HUES48 (cell line): ENCODE measurements around the gene NUDT16L1.
"Not testable (repeated sequence)": the region's sequence is repeated elsewhere in the genome, so short reads cannot be mapped to it uniquely, and the experiment has no call there.

ENCODE experiments used
- H3K27ac ChIP-seq: one replicate; pipeline ENCODE4 v1.7.0; 2013; ENCODE audit warnings: low read depth, low read length, inconsistent platforms
- H3K27me3 ChIP-seq: 2 replicates; pipeline ENCODE4 v1.6.1; 2013; ENCODE audit warnings: mild to moderate bottlenecking, low read length; ENCODE audit not compliant: control insufficient read depth, insufficient read depth
- H3K36me3 ChIP-seq: 2 replicates; pipeline ENCODE4 v1.6.1; 2013; ENCODE audit warnings: low read length; ENCODE audit not compliant: control insufficient read depth, insufficient read depth
- H3K4me1 ChIP-seq: 2 replicates; pipeline ENCODE4 v1.6.1; 2013; ENCODE audit warnings: mild to moderate bottlenecking, low read length; ENCODE audit not compliant: control insufficient read depth, insufficient read depth
- H3K4me3 ChIP-seq: 2 replicates; pipeline ENCODE4 v1.5.1; 2013; ENCODE audit warnings: mild to moderate bottlenecking, low read depth, low read length
- H3K9ac ChIP-seq: 2 replicates; pipeline ENCODE4 v1.6.1; 2013; ENCODE audit warnings: mild to moderate bottlenecking, low read depth, low read length, moderate library complexity
- H3K9me3 ChIP-seq: 2 replicates; pipeline ENCODE4 v1.6.1; 2013; ENCODE audit warnings: low read length; ENCODE audit not compliant: control insufficient read depth, insufficient read depth

NUDT16L1 gene

GRCh38 chr16:4734063-4734729 is 40.8 kb downstream of the NUDT16L1 start, which contains the start of the genes ANKS3 and DNAAF8:
Gene ANKS3, minus strand, starts transcription at chr16:4734271. Its CDS starts 4,122 bp downstream, at chr16:4730149.
Gene DNAAF8, plus strand, starts transcription at chr16:4734537. Its CDS starts 1,978 bp downstream, at chr16:4736515.
- no peaks in the 10 kb centered on the region for H3K9me3 ChIP-seq
- H3K4me3 ChIP-seq: peak within 1 kb of the TSS; percentile 89
- no peaks in the 10 kb centered on the region for H3K4me1 ChIP-seq

GRCh38 chr16:4734730-4735535 is 41.6 kb downstream of the NUDT16L1 start:
- no peaks in the 10 kb centered on the region for H3K27me3 ChIP-seq
- H3K4me1 ChIP-seq: no peaks in the 10 kb centered on the region
- H3K36me3 ChIP-seq: peaks cover 19% of the 10 kb centered on the region
- peak overlapping the region; percentile 90 for H3K27ac ChIP-seq
- peak overlapping the region; percentile 89 for H3K4me3 ChIP-seq
- peak overlapping the region; percentile 15; the same call in 1 of the 2 replicates for H3K9ac ChIP-seq
- no peaks in the 10 kb centered on the region for H3K9me3 ChIP-seq

More at GRCh38 chr16:4734063-4734729, 40.8 kb downstream of the NUDT16L1 start, which contains the start of the genes ANKS3 and DNAAF8:
- H3K9ac ChIP-seq: peak within 1 kb of the TSS; percentile 67
- peak within 1 kb of the TSS; percentile 90 for H3K27ac ChIP-seq
- H3K36me3 ChIP-seq: peaks cover 25% of the 10 kb centered on the region
- no peaks in the 10 kb centered on the region for H3K27me3 ChIP-seq

GRCh38 chr16:4736546-4736945 is 43.2 kb downstream of the NUDT16L1 start:
- no peaks in the 10 kb centered on the region for H3K27me3 ChIP-seq
- no peaks in the 10 kb centered on the region for H3K9me3 ChIP-seq
- H3K27ac ChIP-seq: no peak overlapping the region
- 0 out of 2 replicates have a peak, but pooled peaks cover 5% of the 10 kb centered on the region for H3K36me3 ChIP-seq
- H3K4me3 ChIP-seq: no peak overlapping the region
- H3K9ac ChIP-seq: no peak overlapping the region
- H3K4me1 ChIP-seq: no peaks in the 10 kb centered on the region

- H3K36me3 ChIP-seq: no peaks in the 10 kb centered on the region
- H3K4me3 ChIP-seq: no peak overlapping the region
- no peak overlapping the region for H3K27ac ChIP-seq
- H3K9me3 ChIP-seq: no peaks in the 10 kb centered on the region
- H3K4me1 ChIP-seq: no peaks in the 10 kb centered on the region
- no peak overlapping the region for H3K9ac ChIP-seq
- no peaks in the 10 kb centered on the region for H3K27me3 ChIP-seq
These were observed 44.2 kb downstream of the NUDT16L1 start for GRCh38 chr16:4737545-4737944.

- not testable (repeated sequence) for H3K27ac ChIP-seq, H3K4me3 ChIP-seq, H3K9me3 ChIP-seq, H3K4me1 ChIP-seq, H3K27me3 ChIP-seq, H3K9ac ChIP-seq, H3K36me3 ChIP-seq
These were observed 45.0 kb downstream of the NUDT16L1 start for GRCh38 chr16:4738370-4738769.

GRCh38 chr16:4743226-4743878 is 50.0 kb downstream of the NUDT16L1 start:
- Histone ChIP-seq H3K36me3 (no peaks in the 10 kb centered on the region), H3K9me3 (no peaks in the 10 kb centered on the region), H3K27me3 (no peaks in the 10 kb centered on the region), H3K4me3 (no peak overlapping the region), H3K27ac (no peak overlapping the region), H3K9ac (no peak overlapping the region), H3K4me1 (no peaks in the 10 kb centered on the region; the same call in 1 of the 2 replicates)

- Histone ChIP-seq H3K36me3 (0 out of 2 replicates have a peak, but pooled peaks cover under 1% of the 10 kb centered on the region), H3K27ac (no peak overlapping the region), H3K9me3 (no peaks in the 10 kb centered on the region), H3K9ac (no peak overlapping the region), H3K4me1 (no peaks in the 10 kb centered on the region; the same call in 1 of the 2 replicates), H3K4me3 (no peak overlapping the region), H3K27me3 (no peaks in the 10 kb centered on the region)
These were observed 51.4 kb downstream of the NUDT16L1 start for GRCh38 chr16:4744555-4745273.

GRCh38 chr16:4745274-4745569 is 51.9 kb downstream of the NUDT16L1 start:
- Histone ChIP-seq H3K36me3 (peaks cover 6% of the 10 kb centered on the region; the same call in 1 of the 2 replicates), H3K4me3 (no peak overlapping the region), H3K9ac (no peak overlapping the region), H3K9me3 (no peaks in the 10 kb centered on the region), H3K27me3 (no peaks in the 10 kb centered on the region), H3K27ac (no peak overlapping the region), H3K4me1 (no peaks in the 10 kb centered on the region; the same call in 1 of the 2 replicates)
